HG03354 (cell line): ENCODE results near the gene HIVEP1.

Experiments used
- ATAC-seq: cut with Tn5 transposase; IDR thresholded peaks from one replicate; pipeline ENCODE4 v1.9.1; 2021; ENCODE audit warnings: mild to moderate bottlenecking; ENCODE audit not compliant: unreplicated experiment, poor library complexity, severe bottlenecking

Gene HIVEP1

GRCh38 chr6:12012038-12012557 is at the start of gene HIVEP1:
Gene HIVEP1, plus strand, starts transcription at chr6:12012312. Its CDS starts 3,317 bp downstream, at chr6:12015629.
- peak; percentile 2 for ATAC-seq

- ATAC-seq, result no peak
These were observed 48.2 kb upstream of the HIVEP1 start for GRCh38 chr6:11963756-11964500.

- no peak for ATAC-seq
These were observed 47.3 kb upstream of the HIVEP1 start for GRCh38 chr6:11964729-11965335.

GRCh38 chr6:11965499-11965898 is 46.6 kb upstream of the HIVEP1 start:
- no peak for ATAC-seq

GRCh38 chr6:11968241-11968806 is 43.8 kb upstream of the HIVEP1 start:
- ATAC-seq, result peak; percentile 88

GRCh38 chr6:11969092-11969491 is 43.0 kb upstream of the HIVEP1 start:
- ATAC-seq, result no peak

- ATAC-seq, result no peak
These were observed 42.0 kb upstream of the HIVEP1 start for GRCh38 chr6:11970114-11970513.

GRCh38 chr6:11971154-11971553 is 41.0 kb upstream of the HIVEP1 start:
- no peak for ATAC-seq

GRCh38 chr6:11972270-11972669 is 39.8 kb upstream of the HIVEP1 start:
- ATAC-seq, result no peak

GRCh38 chr6:11972806-11973205 is 39.3 kb upstream of the HIVEP1 start:
- ATAC-seq, result no peak

GRCh38 chr6:11973238-11973637 is 38.9 kb upstream of the HIVEP1 start:
- no peak for ATAC-seq

- no peak for ATAC-seq
These were observed 38.0 kb upstream of the HIVEP1 start for GRCh38 chr6:11974089-11974488.

GRCh38 chr6:11975353-11975977 is 36.6 kb upstream of the HIVEP1 start:
- peak; percentile 98 for ATAC-seq

GRCh38 chr6:11976489-11976888 is 35.6 kb upstream of the HIVEP1 start:
- ATAC-seq, result no peak

GRCh38 chr6:11977193-11977592 is 34.9 kb upstream of the HIVEP1 start:
- no peak for ATAC-seq

- ATAC-seq, result no peak
These were observed 34.4 kb upstream of the HIVEP1 start for GRCh38 chr6:11977738-11978137.

- ATAC-seq, result no peak
These were observed 33.7 kb upstream of the HIVEP1 start for GRCh38 chr6:11978169-11978987.

- no peak for ATAC-seq
These were observed 32.2 kb upstream of the HIVEP1 start for GRCh38 chr6:11979866-11980265.

GRCh38 chr6:11983306-11983705 is 28.8 kb upstream of the HIVEP1 start:
- no peak for ATAC-seq

GRCh38 chr6:11987386-11987785 is 24.7 kb upstream of the HIVEP1 start:
- ATAC-seq, result no peak
